GM21515 (cell line): ENCODE measurements around the gene FMN1.

ENCODE experiments used
- ATAC-seq: cut with Tn5 transposase; IDR thresholded peaks from one replicate; pipeline ENCODE4 v1.9.1; 2021; ENCODE audit not compliant: unreplicated experiment

FMN1 gene

DNA sequence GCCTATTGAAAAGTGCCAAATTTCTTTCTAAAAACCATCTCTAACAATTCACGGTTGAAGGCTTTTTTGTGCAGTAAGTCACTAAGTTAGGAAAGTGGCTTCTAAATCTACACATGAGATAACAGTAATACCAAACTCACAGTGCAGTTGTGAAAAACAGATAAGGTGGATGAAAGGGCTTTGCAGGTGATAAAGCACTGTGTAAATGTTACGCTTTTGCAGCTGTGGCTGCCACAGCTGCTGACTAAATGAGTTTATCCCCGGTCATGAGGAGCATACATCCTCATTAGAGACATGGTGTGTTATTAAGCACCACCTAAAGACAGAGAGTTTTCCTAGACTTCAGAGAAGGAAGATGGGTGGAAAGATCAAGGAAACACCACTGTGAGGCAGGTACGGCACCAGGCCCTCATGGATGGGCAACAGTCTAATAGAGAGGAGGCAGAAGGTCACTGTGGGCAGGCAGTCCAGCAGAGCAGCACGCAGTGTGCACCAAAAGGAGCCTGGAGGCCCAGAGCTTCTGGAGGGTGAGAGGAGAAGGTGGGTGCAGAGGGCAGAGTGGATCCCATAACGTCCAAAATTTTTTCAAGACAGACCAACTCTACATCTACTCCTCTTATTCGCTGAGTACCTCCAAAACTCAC is 68.5 kb downstream of the FMN1 start:
- no peak for ATAC-seq

DNA sequence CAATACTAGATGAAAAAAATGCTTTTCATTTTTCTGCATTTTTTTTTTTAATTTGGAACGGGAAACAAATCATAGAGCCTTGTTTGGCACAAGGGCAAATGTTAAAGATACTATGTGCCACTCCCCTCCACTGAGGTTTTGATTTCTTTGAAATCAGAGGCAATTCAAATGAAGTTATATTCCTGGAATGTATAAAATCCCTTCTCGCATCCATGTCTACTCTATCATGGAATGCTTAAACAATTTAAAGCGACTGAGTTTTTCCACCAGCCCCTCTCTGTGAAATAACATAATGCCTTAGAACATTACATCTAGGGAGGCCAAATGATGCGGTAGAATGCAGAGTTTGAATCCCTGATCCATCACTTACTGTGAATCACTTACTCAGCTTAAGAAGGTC is 69.7 kb downstream of the FMN1 start:
- ATAC-seq, result no peak

DNA sequence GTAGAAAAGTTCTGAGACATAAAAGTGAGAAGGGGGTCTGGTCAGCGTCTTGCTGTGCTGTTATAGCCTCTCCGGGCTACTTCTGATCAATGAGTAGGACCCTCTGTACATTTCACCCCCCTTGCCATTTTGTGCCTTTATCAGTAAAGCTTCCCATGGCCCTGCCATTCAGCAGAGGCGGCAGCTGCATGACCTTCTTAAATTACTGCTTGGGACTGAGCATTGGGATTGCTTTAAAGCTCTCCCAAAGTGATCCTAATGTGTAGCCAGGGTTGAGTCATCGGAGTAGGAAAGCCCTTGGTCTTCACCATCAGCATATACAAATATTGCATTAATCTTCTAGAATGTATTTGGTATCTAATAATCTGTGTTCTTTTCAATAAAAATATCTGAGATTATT is 70.2 kb downstream of the FMN1 start:
- no peak for ATAC-seq

DNA sequence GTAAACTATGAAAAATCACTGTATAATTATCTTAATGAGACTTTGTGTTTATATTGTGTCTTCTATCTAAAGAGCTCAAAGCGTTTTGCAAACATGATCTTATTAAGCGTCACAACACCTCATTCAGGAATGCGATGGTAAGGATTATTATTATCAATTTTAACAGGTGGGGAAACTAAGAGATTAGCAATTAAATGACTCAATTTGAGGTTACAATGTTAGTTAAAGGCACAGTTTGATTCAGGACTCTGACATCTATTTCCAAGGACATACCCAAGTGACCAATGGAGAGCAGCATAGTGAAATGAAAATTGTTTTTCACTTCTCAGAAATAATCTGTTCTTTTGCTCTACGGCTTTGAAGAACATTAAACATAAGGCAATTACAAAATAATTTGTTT is 74.6 kb downstream of the FMN1 start:
- ATAC-seq, result no peak

DNA sequence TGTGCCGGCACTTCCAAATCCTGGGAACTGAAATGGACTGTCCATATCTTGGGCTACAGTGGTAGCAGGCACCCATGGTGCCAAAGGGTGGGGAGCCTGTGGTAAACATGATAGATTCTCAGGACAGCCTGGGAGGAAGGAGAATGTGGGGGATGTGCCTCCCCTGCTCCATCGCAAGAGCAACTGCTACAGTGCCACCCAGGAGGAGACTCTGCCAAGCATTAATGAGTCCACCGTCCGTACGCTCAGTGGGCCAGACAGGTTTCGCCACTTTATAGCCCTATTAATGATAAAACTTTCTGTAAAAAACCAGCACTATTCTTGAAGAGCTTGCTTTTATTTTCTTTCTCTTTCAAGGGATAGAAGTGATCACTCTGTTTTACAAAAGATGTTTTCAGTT is 75.2 kb downstream of the FMN1 start:
- no peak for ATAC-seq

DNA sequence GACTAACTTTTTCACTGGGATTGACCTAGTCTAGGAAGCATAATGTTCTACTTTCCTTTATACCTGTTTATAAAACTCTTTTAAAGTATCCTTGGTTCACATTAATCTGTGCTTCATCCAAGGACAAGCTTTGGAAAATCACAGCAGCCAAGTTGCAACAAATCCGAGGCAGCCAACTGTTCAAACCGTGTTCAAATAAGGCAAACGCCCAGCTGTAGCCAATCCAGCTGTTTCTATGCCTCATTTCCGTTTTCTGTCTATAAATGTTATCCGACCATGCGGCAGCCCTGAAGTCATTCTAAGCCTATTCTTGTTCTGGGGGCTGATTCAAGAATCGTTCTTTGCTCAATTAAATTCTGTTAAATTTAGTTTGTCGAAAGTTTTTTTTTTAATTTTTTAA is 78.3 kb downstream of the FMN1 start:
- ATAC-seq, result no peak

DNA sequence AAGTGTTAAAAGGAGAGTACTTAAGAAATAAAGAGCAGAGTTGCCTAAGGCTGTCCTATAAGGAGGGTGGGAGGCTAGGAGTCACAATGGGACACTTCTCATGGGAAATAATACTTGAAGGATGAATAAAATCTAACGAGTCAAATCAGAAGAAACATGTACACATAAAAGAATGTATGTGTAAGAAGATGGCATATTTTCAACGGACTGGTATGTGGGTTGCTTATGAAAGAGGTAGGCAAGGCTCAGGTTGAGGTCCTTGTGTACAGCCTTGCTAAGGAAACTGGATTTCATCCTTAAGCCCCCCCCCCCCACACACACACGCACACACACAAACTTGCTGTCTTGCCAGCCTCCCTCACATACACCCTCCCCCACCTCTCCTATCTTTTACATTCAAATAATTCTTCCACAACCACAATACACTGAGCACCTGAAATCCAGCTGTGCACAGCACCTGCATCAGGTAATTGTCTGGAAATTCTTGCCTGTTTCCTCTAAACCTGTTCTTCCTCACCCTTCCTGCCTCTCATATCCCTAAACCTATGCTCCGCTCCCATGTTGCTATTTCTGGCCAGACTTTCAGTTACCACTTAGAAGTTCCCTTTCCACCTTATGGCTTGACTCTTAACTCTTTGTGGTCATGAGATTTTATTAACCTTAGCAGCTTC is 79.2 kb downstream of the FMN1 start:
- no peak for ATAC-seq

DNA sequence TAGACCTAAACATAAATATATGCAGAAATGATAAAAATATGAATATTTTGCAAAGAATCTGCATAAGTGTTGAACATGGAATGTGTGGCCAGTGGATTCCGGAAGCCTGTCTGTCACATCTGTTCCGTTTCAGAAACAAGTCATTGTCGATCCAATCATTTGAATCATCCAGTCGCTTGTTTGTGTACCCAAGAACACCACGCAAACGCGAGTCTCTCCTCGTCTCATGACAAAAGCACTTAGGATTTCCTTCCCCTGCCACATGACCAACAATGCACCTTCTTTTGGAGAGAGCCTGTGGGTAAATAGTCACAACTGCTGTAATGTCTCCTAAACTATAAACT is 80.2 kb downstream of the FMN1 start:
- no peak for ATAC-seq

DNA sequence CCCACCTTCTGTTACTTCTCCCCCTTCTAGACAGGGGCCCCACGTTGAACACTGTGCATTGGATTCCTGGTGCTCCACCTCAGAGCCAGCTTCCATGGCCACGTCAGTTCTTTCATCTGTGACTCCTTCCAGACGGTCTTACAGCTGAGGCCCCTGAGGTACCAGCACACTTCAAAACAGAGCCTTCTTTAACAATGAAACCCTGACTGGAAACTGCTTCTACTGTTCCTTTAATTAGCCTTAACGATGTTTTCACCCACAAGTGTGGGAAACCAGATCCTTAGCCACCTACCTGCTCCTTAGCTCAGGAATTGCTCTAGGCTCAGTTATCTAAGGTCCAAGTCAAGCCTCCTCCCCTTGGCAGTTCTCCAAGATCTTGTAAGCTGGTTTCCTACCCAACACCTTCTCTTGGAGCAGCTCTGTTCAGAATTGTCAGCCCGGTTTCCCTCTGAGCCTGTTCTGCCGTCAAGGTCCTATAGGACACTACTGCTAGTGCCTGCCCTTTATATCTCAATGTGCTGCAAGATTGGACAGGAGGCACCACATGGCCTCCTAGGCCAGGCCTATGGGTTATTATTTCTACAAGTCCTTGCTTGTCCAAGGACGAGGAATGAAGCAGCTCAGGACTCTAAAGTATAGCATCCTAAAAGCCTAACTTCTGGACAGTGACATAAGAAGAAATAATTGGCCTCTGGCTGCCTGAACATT is 80.7 kb downstream of the FMN1 start:
- ATAC-seq, result no peak

DNA sequence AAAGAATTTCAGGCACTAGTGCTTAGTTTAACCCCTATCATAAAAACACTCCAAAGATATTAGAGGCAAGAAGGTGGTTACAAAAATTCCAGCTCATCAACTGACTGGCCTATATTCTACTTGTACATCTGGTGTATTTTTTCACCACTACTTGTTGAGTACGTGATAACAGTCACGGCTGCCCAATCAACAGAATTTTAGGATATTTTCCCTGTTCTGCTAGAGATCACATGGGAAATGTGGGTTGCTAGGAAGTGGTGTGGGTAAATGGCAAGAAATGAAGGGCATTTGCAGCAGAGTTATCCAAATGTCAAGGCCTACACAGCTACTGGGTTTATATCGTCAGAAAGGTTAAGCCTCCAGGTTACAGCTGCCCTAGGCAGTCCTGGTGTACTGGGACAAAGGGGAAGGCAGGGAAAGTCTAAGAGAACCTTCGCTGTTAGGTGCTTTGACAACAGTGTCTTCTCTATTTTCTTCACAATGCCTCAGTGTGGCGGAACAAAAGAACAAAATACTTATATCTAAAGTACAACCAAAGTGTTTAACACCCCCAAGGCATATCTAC is 81.9 kb downstream of the FMN1 start:
- ATAC-seq, result no peak

DNA sequence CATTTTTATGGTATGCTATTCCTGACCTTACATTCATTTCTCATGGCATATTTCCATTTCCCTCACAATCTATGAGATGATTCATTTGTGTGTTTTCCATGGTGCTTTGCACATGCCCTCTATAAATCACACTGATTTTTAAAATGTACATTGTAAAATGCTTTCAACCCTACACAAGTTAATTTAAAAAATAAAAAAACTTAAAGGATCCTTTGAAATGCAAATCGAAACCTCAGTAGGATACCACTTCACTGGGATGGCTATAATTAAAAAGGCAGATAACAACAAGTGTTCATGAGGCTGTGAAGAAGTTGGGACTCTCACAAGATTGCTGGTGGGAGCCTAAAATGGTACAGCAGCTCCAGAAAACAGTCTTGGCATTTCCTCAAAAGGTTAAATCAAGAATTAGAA is 83.5 kb downstream of the FMN1 start:
- ATAC-seq, result no peak

DNA sequence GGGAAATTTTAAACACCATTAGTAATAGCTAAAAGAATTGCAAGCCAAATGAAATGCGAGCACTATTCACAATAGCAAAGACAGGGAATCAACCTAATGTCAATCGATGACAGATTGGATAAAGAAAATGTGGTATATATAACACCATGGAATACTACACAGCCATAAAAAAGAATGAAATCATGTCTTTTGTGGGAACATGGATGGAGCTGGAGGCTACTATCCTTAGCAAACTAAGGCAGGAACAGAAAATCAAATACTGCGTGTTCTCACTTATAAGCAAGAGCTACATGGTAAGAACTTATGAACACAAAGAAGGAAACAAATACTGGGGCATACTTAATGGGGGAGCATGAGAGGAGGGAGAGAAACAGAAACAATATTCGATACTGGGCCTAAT is 85.2 kb downstream of the FMN1 start:
- no peak for ATAC-seq

DNA sequence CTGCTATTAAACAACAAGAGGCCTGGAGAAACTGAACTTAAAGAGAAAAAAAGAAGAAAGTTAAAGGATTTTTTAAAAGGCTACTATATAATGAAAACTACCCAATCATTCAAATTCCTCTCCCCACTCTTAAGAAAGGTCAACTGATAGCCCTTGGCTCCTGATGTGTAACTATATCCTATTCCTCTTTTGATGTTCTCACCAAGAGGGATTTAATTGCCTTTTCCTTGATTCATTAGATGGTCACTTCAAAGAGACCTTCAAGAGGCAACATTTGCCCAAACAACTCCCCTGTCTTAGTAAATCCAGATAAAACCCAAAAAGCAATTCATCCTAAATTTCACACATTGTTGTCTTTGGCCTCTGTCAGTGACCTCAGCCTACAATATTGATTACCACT is 86.0 kb downstream of the FMN1 start:
- no peak for ATAC-seq

DNA sequence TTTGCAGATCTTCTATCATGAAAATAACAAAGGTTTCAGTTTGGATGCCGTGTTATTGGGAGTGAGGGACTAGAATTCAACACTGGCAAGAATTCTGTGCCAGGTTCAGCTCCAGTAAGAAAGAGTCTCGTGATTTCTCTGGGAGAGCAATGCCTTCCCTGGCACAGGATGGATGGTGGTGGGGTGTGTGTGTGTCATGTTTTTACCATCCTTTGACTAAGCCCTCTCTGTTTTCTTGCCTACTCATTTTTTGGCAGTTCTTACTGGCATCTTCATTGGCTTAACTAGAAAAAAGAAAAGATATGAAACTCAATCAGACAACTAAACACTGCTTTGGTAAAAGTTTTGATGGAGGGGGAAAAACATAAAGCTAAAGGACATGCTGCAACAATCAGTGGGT is 86.6 kb downstream of the FMN1 start:
- ATAC-seq, result no peak

DNA sequence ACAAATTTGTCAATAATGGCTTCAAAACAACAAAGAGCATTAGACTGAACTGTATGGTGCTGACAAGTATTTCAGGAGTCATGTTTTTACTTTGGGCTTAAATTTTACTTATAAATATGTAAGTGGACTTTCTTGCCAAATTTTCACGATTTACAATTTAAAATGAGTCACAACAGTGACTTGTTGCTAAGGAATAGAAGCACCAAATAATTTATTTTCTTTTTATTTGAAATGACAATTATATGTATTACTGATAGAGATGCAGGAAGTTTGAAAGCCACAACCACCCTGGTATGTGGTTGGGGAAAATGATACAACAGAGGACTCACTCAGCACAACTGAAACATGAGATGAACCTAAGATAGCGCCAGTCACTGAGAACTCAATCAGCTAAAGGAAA is 90.3 kb downstream of the FMN1 start:
- ATAC-seq, result no peak

DNA sequence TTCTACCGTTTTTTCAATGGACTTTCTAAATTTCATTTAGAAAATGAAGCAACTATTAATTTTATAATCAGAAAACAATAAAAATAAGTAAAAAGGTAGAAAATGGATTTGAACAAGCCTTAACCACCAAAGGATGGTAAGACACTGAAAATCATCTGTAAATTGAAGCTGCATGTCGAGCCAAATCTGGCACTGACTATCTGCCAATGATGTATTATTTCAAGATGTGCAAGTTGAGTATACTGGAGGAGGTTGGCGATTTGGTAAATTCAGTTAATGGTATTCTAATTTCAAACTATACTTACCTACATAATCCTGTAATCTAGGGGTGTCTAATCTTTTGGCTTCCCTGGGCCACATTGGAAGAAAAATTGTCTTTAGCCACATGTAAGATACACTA is 93.5 kb downstream of the FMN1 start:
- no peak for ATAC-seq

DNA sequence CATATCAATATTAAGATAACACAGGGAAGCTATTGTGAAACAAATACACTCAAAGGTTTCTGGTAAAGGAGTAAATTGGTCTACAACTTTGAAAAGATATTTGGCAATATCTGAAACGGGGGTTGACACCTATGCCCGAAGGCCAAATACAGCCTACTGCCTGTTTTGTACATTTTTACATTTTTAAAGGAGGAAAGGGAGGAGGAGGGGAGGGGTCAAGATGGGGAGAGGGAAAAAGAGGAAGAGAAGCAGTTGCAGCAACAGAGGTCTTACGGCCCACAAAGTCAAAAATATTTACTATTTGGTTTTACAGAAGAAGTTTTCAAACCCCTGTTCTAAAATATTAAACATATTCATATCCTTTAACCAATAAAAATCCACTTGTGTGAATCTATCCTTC is 94.2 kb downstream of the FMN1 start:
- ATAC-seq, result no peak

DNA sequence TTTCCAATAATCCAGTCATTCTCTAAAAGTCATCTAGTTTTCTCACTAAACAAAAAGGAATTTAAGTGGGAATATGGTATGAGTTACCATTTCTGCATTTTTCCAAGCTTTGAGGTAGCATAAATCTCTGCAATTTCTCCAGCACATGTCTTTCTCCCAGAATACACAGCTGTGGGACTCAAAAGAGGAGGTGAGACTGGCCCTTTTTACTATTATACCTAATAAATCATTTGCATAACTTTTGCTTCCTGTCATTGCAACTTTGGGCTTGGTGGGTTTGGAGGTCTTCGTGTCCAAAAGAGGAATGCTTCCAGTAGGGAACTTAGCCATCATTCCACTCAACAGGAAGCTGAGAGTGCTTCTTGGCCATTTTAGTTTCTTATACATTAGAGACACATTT is 94.8 kb downstream of the FMN1 start:
- ATAC-seq, result no peak

DNA sequence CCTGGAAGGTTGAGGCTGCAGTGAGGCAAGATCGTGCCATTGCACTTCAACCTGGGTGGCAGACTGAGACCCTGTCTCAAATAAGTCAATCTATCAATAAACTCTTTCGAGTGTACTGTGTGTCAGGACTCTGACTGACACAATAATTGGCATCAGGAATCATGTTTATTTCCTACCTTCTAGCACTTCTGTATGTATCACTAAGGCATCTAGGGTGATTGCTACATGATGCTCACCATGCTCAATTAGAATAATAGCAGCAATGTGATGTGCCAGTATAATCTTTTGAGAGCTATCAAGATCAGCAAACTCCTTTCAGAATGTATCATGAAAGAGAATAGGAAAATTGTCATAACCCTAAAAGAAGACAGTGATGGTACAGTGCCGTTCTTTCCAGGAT is 95.3 kb downstream of the FMN1 start:
- ATAC-seq, result no peak

DNA sequence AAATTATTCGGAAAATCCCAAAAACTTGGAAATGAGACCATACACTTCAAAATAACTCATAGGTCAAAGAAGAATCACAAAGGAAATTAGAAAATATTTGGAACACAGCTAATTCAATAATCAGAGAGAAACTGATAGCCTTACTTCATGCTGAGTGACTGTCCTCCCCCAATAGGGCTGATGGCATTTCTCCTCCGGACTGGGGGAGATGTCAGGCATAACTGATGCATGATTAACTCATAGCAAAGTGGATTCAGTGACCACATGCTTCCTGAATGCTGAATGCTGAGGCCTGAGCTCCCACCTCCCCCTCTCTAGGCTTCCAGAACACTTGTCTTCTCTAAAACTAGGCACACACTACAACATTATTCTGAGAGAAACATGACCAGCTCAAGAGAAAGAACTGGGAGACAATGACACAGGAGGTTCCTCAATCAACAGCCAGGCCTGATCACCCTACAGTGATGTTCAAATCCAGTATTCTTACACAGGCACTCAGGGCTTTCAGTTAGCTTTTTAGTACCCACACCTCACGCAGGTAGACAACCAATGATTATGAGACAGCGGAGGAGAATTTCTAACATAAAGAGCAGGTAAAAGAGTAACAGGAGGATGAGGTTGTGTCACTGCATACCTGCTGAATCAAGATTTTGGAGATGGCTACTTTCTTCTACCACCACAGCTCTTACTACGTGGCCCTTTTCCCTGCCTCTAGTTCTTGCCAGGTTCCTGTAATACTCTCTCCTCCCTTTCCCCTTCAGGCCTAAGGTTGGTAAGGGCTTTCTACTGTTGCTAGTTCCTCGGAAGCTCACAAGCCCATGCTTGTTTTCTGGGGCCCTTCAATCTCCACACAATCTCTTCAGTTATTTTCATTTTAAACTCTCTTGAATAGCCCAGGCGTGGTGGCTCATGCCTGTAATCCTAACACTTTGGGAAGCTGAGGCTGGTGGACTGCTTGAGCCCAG is 96.1 kb downstream of the FMN1 start:
- ATAC-seq, result no peak

DNA sequence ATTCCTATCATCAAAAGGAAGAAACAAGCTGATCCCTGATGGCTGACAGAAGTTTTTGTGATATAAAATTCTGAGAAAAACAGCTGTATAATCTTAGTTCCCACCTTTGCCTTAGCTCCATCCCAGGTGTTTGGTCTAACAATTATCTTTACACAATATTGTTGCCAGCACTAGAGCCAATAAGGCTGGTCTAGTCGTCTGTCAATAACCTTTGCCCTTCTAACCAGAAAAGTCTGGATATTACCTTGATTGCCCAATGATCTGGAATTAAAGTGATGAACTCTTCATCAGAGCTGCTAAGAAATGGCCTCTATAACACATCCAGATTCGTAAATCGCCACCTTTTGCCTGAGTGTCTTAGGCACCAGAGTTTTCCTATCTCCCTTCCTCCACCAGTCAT is 98.4 kb downstream of the FMN1 start:
- no peak for ATAC-seq
